GM18909 (cell line): ENCODE measurements around the gene HIVEP3.

ENCODE experiments used
- ATAC-seq: cut with Tn5 transposase; IDR thresholded peaks from one replicate; pipeline ENCODE4 v1.9.1; 2021; ENCODE audit warnings: mild to moderate bottlenecking; ENCODE audit not compliant: unreplicated experiment, poor library complexity

The HIVEP3 gene

DNA sequence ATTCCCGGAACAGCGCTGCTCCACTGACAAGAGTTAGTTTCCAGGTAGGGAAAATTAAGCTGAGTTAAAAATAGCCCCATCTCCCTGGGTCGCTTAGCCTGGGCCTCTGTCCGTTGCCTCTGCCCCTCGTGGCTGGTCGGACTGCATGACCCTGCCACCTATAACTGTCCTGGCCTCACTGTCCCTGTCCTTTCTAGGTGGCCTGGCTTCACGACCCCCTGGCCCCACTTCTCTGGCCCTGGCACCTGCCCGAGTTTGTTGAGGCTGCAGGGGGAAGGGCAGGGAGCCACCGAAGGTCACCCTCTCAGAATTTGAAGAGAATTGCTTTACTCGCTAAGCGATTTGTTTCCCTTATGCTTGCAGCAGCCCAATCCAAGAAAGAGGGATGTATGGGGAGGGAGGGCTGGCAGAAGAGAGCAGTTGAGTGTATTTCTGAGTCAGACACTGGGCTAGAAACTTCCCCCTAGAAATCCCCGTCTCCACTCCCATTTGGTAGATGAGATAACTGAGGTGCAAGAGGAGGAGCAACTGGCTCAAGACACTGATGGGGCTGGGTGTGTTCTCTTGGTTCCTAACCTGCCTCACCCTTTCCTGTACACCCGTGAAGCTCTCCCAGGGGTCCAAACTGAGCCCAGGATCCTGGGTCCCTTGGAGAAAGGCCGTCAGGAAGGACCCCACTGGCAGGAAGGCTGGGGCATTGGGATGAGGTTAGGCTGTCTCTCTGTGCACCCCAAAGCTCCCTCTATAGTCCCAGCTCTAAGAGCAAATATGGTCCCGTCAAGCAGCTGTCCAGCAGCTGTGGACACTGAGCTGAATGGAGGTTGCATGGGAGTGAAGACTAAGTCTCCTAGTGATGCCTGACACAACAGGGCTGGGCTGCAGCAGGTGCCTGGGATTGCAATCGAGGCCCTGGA lies 431.3 kb downstream of the HIVEP3 start:
- ATAC-seq, result no peak

DNA sequence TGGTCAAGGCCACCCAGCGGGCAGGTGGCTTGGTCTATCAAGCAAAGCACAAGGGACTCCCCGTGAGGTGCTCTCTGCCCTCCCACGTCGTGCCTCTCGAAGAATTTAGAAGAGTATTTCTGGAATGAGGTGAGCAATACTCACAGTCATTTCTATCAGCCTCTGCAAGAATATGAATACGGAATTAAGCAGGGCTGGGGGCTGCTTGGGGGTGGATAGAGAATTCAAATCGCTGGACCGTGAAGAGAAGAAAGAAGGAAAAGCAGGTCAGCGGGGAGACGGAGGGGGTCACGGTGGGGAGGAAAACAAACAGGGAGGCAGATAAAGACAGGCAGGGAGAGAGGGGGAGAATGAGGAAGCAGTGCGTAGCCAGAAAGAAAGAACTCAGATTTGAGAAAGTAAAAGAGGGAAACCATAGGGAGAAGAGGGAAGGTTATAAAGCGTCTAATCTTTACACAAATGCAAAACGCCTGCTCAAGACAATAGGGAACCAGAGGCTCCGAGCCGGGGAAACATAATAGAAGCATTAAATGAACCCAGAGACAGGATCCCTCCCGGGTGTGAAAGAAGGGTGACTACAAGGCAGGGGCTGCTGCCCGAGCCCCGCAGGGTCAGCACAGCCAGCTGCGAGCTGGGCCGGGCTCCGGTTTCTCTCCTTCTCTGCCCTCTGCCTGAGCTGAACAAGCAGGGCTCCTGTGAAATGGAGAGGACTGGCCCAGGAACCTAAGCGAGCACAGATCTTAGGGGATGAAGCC lies 432.2 kb downstream of the HIVEP3 start:
- no peak for ATAC-seq

DNA sequence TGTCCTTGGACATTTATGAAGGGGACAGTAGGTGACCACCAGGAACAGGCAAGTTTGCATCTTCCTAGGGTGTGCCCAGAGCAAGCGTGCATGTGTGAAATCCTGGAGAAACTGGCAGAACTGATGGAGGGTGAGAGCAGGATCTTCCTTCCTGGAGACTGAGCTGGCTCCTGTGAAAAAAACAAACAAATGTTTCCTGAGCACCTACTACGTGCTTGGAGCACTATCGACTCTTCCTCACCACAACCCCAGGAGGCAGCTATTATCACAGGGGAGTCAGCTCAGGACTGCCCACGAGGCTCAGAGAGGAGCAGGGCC lies 432.7 kb downstream of the HIVEP3 start:
- ATAC-seq, result no peak

DNA sequence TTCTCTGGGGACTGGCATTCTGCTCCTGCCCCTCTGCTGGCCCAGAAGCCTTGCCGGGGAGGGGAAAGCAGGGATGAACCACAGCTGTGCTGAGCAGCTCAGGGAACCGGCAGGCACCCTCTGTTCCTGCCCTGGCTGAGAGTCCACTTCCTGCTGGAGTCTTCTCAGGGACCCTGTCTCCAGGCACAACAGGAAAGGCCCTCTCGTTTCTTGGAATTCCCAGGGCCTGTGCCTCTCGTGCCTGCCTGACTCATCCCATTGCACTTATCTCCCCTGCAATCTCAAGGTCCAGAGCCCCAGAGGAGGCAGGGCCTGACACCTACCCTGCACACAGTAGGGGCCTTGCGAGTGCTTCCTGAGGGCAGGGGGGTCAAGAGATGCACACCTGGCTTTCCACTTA lies 433.1 kb downstream of the HIVEP3 start:
- ATAC-seq, result no peak

- ATAC-seq, result no peak
Measured at GRCh38 chr1:41484402-41485241, 434.1 kb downstream of the HIVEP3 start, which contains the start of gene EDN2. Gene EDN2 (minus strand): TSS chr1:41484683. CDS start chr1:41484601, 82 bp downstream.

DNA sequence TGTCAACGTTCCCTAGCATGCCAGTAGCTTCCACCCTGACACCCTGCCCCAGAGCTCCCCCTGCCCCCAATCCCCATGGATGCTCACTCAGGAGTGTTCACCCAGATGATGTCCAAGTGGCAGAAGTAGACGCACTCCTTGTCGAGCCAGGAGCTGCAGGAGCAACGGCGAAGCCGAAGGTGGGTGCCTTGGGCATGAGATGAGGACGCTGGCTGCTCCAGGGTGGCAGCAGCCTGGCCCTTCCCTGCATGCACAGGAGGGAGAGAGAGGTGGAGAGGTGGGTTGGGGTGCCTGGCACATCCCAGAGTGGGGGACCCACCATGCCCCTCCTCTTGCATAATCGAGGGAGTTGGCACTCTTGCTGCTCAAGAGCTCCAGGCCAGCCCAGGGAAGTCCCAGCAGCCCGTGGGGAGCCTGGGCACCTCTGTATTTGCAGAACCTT lies 434.7 kb downstream of the HIVEP3 start:
- no peak for ATAC-seq

GRCh38 chr1:41483001-41483850 lies 435.5 kb downstream of the HIVEP3 start:
- ATAC-seq, result no peak

- no peak for ATAC-seq
Measured at GRCh38 chr1:41482001-41482765, 436.5 kb downstream of the HIVEP3 start.

- ATAC-seq, result no peak
Measured at GRCh38 chr1:41481109-41481775, 437.5 kb downstream of the HIVEP3 start.

GRCh38 chr1:41480204-41481108 lies 438.3 kb downstream of the HIVEP3 start:
- ATAC-seq, result no peak

- ATAC-seq, result no peak
Measured at GRCh38 chr1:41479808-41480160, 438.9 kb downstream of the HIVEP3 start.

DNA sequence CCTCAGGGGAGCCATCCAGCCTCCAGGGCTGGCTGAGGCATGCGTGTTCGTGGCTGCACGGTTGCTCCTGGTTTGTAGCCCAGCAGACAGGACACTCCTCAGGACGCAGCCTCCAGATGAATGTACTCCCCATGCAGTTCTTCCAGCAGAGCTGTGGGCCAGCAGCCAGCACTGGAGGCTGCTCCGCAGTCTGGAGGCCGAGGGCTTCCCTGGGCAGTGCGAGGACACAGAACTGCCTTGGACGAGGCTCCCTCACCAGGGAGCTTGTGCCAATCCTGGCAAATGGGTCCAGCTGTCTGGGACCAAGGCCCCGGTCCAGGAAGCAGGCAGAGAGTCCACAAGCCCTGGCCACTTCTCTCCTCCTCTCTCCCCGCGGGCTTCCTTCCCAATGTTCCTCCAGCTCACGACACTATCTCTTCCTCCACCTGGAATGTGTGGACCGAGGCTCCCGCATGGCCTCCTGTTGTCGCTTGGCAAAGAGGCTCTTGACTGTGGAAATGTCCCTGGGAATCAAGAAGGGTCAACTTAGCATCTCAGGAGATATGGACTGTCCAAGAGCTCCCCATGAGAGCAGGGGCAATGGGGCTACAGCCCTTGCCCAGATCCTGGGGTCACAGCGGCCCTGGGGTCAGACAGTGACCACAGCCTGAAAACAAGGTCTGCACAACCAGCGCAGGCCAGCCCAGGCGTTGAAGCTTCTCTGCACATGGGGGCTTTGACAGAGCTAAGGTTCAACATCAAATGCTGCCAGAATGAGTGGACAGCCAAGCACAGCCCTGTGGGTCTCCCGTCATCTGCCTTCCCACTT lies 439.5 kb downstream of the HIVEP3 start:
- no peak for ATAC-seq

- no peak for ATAC-seq
Measured at GRCh38 chr1:41478118-41478748, 440.5 kb downstream of the HIVEP3 start.

DNA sequence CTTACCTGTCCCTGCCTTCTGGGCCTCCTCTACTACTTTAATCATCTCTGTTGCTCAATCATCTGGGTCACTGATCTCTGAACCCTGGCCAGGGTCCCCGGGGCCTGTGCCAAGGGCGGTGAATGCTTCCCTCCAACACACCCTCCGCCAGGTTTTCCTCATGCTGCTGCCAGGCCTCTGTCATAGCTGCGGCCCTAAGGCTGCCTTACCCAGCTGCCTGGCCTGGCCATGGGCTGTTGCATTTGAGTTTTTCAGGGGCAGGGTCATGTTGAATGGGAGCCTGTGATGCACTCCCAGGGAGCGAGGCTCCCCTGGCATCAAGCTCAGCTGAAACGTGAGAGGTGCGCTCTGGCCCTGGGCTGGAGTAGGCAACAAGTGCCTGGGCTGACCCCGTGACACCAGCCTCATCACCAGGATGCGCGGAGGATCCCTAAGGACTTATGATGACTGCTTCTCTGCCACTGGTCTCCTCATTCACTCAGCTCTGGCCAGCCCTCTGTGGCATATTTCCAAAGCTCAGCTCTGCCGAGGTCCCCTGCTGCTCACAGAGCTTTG lies 441.8 kb downstream of the HIVEP3 start:
- ATAC-seq, result no peak

DNA sequence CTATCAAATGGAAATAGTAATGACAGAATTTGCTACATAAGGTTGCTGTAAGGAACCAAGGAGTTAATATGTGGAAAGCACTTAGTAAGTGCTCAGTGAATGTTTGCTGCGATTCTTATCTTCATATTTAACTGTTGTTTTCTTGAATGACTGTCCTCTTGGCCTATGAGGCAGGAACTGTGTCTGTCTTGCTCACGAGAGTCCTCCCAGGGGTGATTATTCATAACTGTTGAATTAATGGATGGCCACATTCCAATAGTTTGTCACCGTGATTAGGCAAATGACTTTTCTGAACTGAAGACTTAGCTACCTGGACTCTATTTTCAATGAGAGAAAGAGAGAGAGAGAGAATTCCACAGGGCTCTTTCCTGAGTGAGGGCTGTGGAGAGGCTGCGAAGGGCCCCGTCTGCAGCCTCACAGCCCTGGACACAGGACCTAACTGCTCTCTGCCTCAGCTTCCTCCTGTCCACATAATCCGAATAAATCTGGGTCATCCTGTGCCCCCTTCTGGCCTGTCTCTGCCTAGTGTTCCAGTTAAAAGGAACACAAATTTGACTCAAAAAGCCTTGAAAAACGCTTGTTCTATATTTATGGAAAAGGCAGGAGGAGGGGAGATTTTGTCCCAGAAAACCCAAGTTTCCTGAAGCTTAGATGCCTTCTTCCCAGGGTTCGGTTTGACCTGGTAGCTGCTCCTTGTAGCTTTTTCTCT lies 442.7 kb downstream of the HIVEP3 start:
- ATAC-seq, result no peak
